ENCODE data around the gene BTAF1. TPM values are rescaled to one million over a fixed set of nuclear protein-coding genes. Genes with fewer than 3 reads are reported as not detected.
A peak's percentile ranks its signal among the peaks of the same experiment; 100 is the strongest.

Gene BTAF1
- total RNA-seq, 6 experiments from 2014 or later = 18.1 to 20.8 (median 20.4) TPM

DNA sequence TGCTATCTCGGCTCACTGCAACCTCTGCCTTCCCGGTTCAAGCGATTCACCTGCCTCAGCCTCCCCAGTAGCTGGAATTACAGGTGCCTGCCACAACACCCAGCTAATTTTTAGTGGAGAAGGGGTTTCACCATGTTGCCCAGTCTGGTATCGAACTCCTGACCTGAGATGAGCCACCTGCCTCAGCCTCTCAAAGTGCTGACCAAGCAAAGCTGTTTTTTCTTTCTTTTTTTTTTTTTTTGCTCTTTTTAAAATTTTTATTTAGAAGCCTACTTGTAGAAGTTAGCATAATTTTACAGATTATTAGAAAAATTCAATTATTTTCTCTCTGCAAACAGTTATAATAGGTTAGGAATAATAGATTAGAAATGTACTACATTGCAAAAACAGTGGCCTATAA lies 13.1 kb upstream of the BTAF1 start:
- Mint-ChIP-seq H3K27me3 (ENCODE audit: insufficient read depth) (0 out of 2 replicates have a peak, but pooled peaks cover 6% of the 10 kb centered on the region), H3K36me3 (ENCODE audit: low read depth) (peaks cover 6% of the 10 kb centered on the region; the same call in 1 of the 2 replicates), H3K27ac (no peak overlapping the region), H3K4me3 (no peak overlapping the region), H3K4me1 (ENCODE audit: low read depth) (peaks cover 23% of the 10 kb centered on the region), H3K9me3 (no peaks in the 10 kb centered on the region)
- TF ChIP-seq, protein P1, sequence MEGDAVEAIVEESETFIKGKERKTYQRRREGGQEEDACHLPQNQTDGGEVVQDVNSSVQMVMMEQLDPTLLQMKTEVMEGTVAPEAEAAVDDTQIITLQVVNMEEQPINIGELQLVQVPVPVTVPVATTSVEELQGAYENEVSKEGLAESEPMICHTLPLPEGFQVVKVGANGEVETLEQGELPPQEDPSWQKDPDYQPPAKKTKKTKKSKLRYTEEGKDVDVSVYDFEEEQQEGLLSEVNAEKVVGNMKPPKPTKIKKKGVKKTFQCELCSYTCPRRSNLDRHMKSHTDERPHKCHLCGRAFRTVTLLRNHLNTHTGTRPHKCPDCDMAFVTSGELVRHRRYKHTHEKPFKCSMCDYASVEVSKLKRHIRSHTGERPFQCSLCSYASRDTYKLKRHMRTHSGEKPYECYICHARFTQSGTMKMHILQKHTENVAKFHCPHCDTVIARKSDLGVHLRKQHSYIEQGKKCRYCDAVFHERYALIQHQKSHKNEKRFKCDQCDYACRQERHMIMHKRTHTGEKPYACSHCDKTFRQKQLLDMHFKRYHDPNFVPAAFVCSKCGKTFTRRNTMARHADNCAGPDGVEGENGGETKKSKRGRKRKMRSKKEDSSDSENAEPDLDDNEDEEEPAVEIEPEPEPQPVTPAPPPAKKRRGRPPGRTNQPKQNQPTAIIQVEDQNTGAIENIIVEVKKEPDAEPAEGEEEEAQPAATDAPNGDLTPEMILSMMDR (IDR thresholded peaks at IDR 0.05) = no peak
- no peak for DNase-seq

DNA sequence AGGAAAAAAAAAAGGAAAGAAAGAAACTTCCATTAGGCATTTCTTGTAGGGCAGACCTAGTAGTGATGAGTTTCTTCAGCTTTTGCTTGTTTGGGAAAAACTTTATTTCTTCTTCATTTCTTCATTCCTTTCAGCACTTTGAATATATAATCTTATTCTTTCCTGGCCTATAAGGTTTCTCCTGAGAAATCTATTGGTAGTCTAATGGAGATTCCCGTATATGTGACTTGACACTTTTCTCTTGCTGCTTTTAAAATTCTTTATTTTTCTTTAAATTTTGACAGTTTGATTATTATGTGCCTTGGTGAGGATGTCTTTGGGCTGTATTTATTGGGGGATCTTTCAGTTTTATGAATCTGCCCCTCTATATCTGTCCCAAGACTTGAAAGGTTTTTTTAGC lies 3.9 kb upstream of the BTAF1 start:
- Mint-ChIP-seq H3K4me3 (no peak overlapping the region), H3K4me1 (ENCODE audit: low read depth) (peaks cover 18% of the 10 kb centered on the region), H3K27me3 (ENCODE audit: insufficient read depth) (peaks cover 13% of the 10 kb centered on the region), H3K36me3 (ENCODE audit: low read depth) (peaks cover 10% of the 10 kb centered on the region; the same call in 1 of the 2 replicates), H3K9me3 (peaks cover 6% of the 10 kb centered on the region; the same call in 1 of the 2 replicates), H3K27ac (no peak overlapping the region)
- TF ChIP-seq, protein P1 (IDR thresholded peaks at IDR 0.05) = no peak
- DNase-seq = no peak

DNA sequence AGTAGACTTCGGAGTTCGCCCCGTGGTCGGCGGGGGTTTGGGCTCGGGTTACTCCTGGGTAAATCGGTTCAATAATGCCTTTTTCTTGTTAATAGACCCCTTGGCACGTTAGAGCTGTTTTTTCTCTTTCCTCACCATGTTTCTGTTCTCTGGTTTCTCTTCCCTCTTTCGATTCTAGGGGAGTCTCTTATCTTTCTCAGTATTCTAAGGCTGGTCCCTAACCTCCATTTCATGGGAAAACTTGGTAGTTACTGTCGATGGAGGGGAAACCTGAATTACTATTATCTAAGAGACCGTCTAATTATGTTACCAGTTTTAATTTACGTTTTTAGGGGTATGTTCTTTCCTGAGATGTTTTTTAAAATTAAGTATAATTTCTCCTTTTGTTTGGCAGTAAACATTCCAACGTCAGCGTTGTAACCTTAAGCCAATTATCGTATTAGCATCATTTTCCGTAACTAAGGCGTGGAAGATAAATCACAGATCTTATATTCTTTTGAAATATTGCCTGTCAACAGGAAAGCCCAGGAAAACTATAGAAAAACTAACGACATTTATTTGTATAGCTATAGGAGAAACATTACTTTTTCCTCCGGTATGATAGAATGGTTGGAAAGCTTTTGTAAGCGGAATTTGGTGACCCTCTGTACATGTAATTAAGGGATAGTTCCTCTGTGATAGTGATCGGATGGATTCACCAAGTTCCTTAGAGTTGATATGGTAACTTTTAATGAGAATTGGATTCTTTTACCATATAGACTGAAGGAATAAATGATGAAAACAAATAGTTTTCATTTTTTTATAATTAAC lies 847 bp downstream of the BTAF1 start:
- DNase-seq = no peak
- H3K9me3 Mint-ChIP-seq = 0 out of 2 replicates have a peak, but pooled peaks cover under 1% of the 10 kb centered on the region
- H3K36me3 Mint-ChIP-seq (ENCODE audit: low read depth) = peaks cover 19% of the 10 kb centered on the region
- peak overlapping the region; percentile 99 for H3K4me3 Mint-ChIP-seq
- peaks cover 48% of the 10 kb centered on the region for H3K4me1 Mint-ChIP-seq (ENCODE audit: low read depth)
- peak overlapping the region; percentile 99 for H3K27ac Mint-ChIP-seq
- H3K27me3 Mint-ChIP-seq (ENCODE audit: insufficient read depth) = no peaks in the 10 kb centered on the region
- TF ChIP-seq, protein P1 (IDR thresholded peaks at IDR 0.05) = no peak

DNA sequence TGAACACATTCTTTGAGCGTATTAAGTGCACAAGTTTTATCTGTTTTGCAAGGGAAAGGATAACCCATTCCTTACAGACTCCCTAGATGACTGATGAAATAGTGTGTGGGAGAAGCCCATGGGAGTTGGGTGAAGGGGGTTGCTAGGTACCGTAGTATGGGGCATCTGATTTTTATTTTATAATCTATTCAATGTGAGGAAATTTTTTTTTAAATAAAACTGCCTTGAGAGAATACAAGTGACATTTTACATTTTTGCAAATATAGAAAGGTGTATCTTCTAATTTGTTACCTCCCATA lies 1.4 kb downstream of the BTAF1 start:
- Mint-ChIP-seq H3K4me3 (peak overlapping the region; percentile 99), H3K27ac (peak overlapping the region; percentile 99), H3K27me3 (ENCODE audit: insufficient read depth) (no peaks in the 10 kb centered on the region), H3K36me3 (ENCODE audit: low read depth) (peaks cover 19% of the 10 kb centered on the region), H3K4me1 (ENCODE audit: low read depth) (peaks cover 48% of the 10 kb centered on the region), H3K9me3 (no peaks in the 10 kb centered on the region)
- TF ChIP-seq, protein P1 (IDR thresholded peaks at IDR 0.05) = no peak
- no peak for DNase-seq

DNA sequence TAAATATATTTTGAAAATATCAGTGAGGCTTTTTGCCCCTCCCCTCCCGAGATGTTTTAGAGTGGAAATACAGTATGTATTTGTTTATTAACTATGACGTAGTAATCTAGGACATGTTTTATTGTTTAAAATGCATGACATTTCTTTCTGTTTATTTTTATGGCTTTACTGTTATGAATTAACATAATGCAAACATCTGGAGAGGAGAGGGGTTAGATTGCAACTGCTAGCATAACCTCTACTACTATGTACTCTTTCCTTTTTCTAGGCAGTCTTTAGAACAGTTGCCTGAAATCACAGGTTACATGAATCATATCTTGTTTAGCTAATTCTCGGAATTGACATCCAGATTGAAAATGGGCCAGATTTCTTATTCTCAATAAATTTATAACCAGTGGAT lies 7.4 kb downstream of the BTAF1 start:
- TF ChIP-seq, protein P1 (IDR thresholded peaks at IDR 0.05) = no peak
- H3K9me3 Mint-ChIP-seq = no peaks in the 10 kb centered on the region
- H3K36me3 Mint-ChIP-seq (ENCODE audit: low read depth) = peaks cover 34% of the 10 kb centered on the region
- DNase-seq = no peak
- H3K27ac Mint-ChIP-seq = no peak overlapping the region
- H3K27me3 Mint-ChIP-seq (ENCODE audit: insufficient read depth) = peaks cover 2% of the 10 kb centered on the region; the same call in 1 of the 2 replicates
- no peak overlapping the region for H3K4me3 Mint-ChIP-seq
- peaks cover 54% of the 10 kb centered on the region for H3K4me1 Mint-ChIP-seq (ENCODE audit: low read depth)
